OCI-LY1 (cell line): ENCODE measurements around the gene MRPS27.

Experiments
- H2AFZ ChIP-seq: fragments of 200-600 bp; sonication (generic), shearing (Covaris generic); 2 replicates; pipeline ENCODE4 v1.6.0; 2014; ENCODE audit warnings: antibody characterized with exemption, mild to moderate bottlenecking, low read length
- H3F3A ChIP-seq: fragments of 200-600 bp; sonication (generic), shearing (Covaris generic); 2 replicates; pipeline ENCODE4 v1.6.0; 2014; ENCODE audit warnings: mild to moderate bottlenecking, antibody characterized with exemption, low read length, moderate library complexity; ENCODE audit not compliant: insufficient read depth
- H3K27ac ChIP-seq: fragments of 200-600 bp; sonication (generic); 2 replicates; pipeline ENCODE4 v1.5.1; 2014; ENCODE audit warnings: low read length, mixed run types, mild to moderate bottlenecking, low read depth; ENCODE audit not compliant: poor library complexity, severe bottlenecking
- H3K27me3 ChIP-seq: fragments of 200-600 bp; sonication (generic); 2 replicates; pipeline ENCODE4 v1.6.0; 2014; ENCODE audit warnings: antibody characterized with exemption, mild to moderate bottlenecking, low read length, moderate library complexity; ENCODE audit not compliant: insufficient read depth
- H3K36me3 ChIP-seq: fragments of 200-600 bp; sonication (generic); 2 replicates; pipeline ENCODE4 v1.6.1; 2014; ENCODE audit warnings: mild to moderate bottlenecking, antibody characterized with exemption, low read length, moderate library complexity, mixed read lengths; ENCODE audit not compliant: insufficient read depth
- H3K4me1 ChIP-seq: fragments of 200-600 bp; sonication (generic); 2 replicates; pipeline ENCODE4 v1.5.1; 2014; ENCODE audit warnings: mild to moderate bottlenecking, low read length, moderate library complexity; ENCODE audit not compliant: insufficient read depth, severe bottlenecking
- H3K4me2 ChIP-seq: fragments of 200-600 bp; sonication (generic), shearing (Covaris generic); 2 replicates; pipeline ENCODE4 v1.6.1; 2014; ENCODE audit warnings: low read length
- H3K4me3 ChIP-seq: fragments of 200-600 bp; sonication (generic); 2 replicates; pipeline ENCODE4 v1.5.1; 2014; ENCODE audit warnings: low read length, low read depth, mild to moderate bottlenecking, mixed read lengths; ENCODE audit not compliant: poor library complexity, severe bottlenecking
- H3K79me2 ChIP-seq: fragments of 200-600 bp; shearing (Covaris generic); 2 replicates; pipeline ENCODE4 v1.6.1; 2016; ENCODE audit warnings: mixed run types, low read length, mixed read lengths; ENCODE audit not compliant: insufficient read depth
- H3K9ac ChIP-seq: fragments of 200-600 bp; sonication (generic), shearing (Covaris generic); 2 replicates; pipeline ENCODE4 v1.6.1; 2014; ENCODE audit warnings: mild to moderate bottlenecking, low read length, mixed read lengths
- H3K9me2 ChIP-seq: fragments of 200-600 bp; sonication (generic), shearing (Covaris generic); 2 replicates; pipeline ENCODE4 v1.6.1; 2014; ENCODE audit warnings: low read depth, mild to moderate bottlenecking, low read length, mixed read lengths
- H3K9me3 ChIP-seq: fragments of 200-600 bp; shearing (Covaris generic); 2 replicates; pipeline ENCODE4 v1.6.1; 2014; ENCODE audit warnings: low read length, mixed read lengths
- H4K20me1 ChIP-seq: fragments of 200-600 bp; sonication (generic), shearing (Covaris generic); 2 replicates; pipeline ENCODE4 v1.6.0; 2016; ENCODE audit warnings: mild to moderate bottlenecking, low read length; ENCODE audit not compliant: insufficient read depth
- CTCF ChIP-seq: fragments of 200-600 bp; sonication (generic), shearing (Covaris generic); IDR thresholded peaks from 2 replicates; pipeline ENCODE4 v1.5.1; 2017; ENCODE audit warnings: mild to moderate bottlenecking, antibody characterized with exemption, low read length, moderate library complexity, mixed read lengths
- EZH2 ChIP-seq: fragments of 200-600 bp; sonication (generic), shearing (Covaris generic); IDR thresholded peaks from 2 replicates; pipeline ENCODE4 v1.8.0; 2017; ENCODE audit warnings: borderline replicate concordance, mixed run types, mild to moderate bottlenecking, antibody characterized with exemption, low read length, moderate library complexity, mixed read lengths

Gene MRPS27

DNA sequence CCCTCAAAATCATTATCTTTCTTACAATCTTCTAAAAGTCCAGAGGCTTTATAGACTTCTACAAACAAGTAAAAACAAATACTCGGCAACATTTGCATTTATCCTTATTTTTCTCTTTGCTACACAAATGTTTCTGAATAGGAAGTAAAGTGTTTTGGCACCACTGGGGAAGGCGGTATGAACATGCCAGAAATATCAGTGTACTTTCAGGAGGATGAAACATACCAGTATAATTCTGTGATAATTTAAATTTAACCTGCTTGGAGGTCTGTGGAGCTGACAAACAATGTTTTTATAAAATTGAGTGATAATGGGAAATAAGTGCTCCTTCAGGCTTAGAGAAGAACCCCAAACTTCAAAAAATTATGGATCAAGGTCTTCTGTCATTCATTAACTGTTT is 51.8 kb downstream of the MRPS27 start:
- peaks cover 20% of the 10 kb centered on the region; the same call in 1 of the 2 replicates for H3K79me2 ChIP-seq
- no peaks in the 10 kb centered on the region for H3K27me3 ChIP-seq
- H3K4me2 ChIP-seq, result no peak overlapping the region
- H3K4me1 ChIP-seq, result peaks cover 9% of the 10 kb centered on the region
- no peaks in the 10 kb centered on the region for H4K20me1 ChIP-seq
- H2AFZ ChIP-seq, result no peak overlapping the region
- H3F3A ChIP-seq, result no peaks in the 10 kb centered on the region
- H3K4me3 ChIP-seq, result no peak overlapping the region
- TF ChIP-seq EZH2 (no peak), CTCF (no peak)
- H3K9me3 ChIP-seq, result no peaks in the 10 kb centered on the region
- peaks cover 57% of the 10 kb centered on the region for H3K36me3 ChIP-seq
- no peak overlapping the region for H3K27ac ChIP-seq
- no peaks in the 10 kb centered on the region for H3K9me2 ChIP-seq
- H3K9ac ChIP-seq, result no peak overlapping the region

GRCh38 chr5:72267685-72268084 is 52.4 kb downstream of the MRPS27 start:
- no peaks in the 10 kb centered on the region for H3F3A ChIP-seq
- no peaks in the 10 kb centered on the region for H3K27me3 ChIP-seq
- TF ChIP-seq EZH2, result no peak
- TF ChIP-seq CTCF, result no peak
- no peak overlapping the region for H3K9ac ChIP-seq
- no peak overlapping the region for H3K4me3 ChIP-seq
- H3K9me3 ChIP-seq, result no peaks in the 10 kb centered on the region
- peaks cover 9% of the 10 kb centered on the region for H3K4me1 ChIP-seq
- H3K27ac ChIP-seq, result no peak overlapping the region
- H3K9me2 ChIP-seq, result no peaks in the 10 kb centered on the region
- H4K20me1 ChIP-seq, result no peaks in the 10 kb centered on the region
- H2AFZ ChIP-seq, result no peak overlapping the region
- no peak overlapping the region for H3K4me2 ChIP-seq
- H3K36me3 ChIP-seq, result peaks cover 53% of the 10 kb centered on the region
- H3K79me2 ChIP-seq, result peaks cover 17% of the 10 kb centered on the region; the same call in 1 of the 2 replicates

DNA sequence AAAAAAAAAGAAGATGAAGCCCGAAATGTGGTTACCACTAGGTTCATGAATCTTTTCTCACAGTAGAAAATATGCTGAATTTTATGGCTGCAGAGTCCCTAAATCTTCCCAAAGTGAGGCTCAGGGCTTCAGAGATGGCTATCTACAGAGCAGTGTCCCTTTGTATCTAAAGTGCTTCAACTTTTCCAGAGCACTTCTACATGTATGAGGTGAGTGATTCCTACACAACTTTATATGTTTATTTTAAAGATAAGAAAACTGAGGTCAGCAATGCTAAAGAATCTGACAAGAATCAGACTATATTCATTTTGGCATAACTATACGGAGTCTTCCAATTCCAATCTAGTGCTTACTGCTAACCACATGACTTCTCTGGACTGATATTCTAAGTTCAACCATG is 53.2 kb downstream of the MRPS27 start:
- Histone ChIP-seq H3K9ac (no peak overlapping the region), H3F3A (no peaks in the 10 kb centered on the region), H3K27me3 (no peaks in the 10 kb centered on the region), H3K27ac (no peak overlapping the region), H3K79me2 (peaks cover 17% of the 10 kb centered on the region; the same call in 1 of the 2 replicates), H4K20me1 (no peaks in the 10 kb centered on the region), H3K9me2 (no peaks in the 10 kb centered on the region), H3K4me2 (no peak overlapping the region), H2AFZ (no peak overlapping the region), H3K4me1 (peaks cover 9% of the 10 kb centered on the region), H3K9me3 (no peaks in the 10 kb centered on the region), H3K4me3 (no peak overlapping the region), H3K36me3 (peaks cover 51% of the 10 kb centered on the region)
- no peak for TF ChIP-seq CTCF
- TF ChIP-seq EZH2, result no peak
